ENCODE data around the gene EXOC6B. TPM values are rescaled to one million over a fixed set of nuclear protein-coding genes. Genes with fewer than 3 reads are reported as not detected.

Gene EXOC6B
- total and polyA plus RNA-seq, 2 experiments from 2014 or later, result 8.9 to 18.3 TPM

- Histone ChIP-seq H3K9me2 (ENCODE audit: insufficient read depth) (no peaks in the 10 kb centered on the region), H4K20me1 (ENCODE audit: insufficient read depth) (no peaks in the 10 kb centered on the region), H3K4me3 (no peak overlapping the region), H3K4me1 (ENCODE audit: insufficient read depth) (no peaks in the 10 kb centered on the region), H3K27me3 (replicated peaks; ENCODE audit: insufficient read depth) (no peaks in the 10 kb centered on the region), H3K79me2 (ENCODE audit: insufficient read depth) (no peaks in the 10 kb centered on the region), H2AFZ (no peak overlapping the region), H3K27ac (no peak overlapping the region), H3K4me2 (ENCODE audit: unreplicated experiment) (no peak overlapping the region), H3K36me3 (ENCODE audit: low read depth) (no peaks in the 10 kb centered on the region), H3K9me3 (ENCODE audit: low read depth) (no peaks in the 10 kb centered on the region), H3F3A (ENCODE audit: insufficient read depth) (no peaks in the 10 kb centered on the region; the same call in 1 of the 2 replicates), H3K9ac (no peak overlapping the region)
- in situ Hi-C loops (cut with MboI), result no loop called here
- DNase-seq, result no peak
- WGBS, 2 experiments (ENCODE audit: low coverage in 1 of 2, low lambda C conversion rate in 2 of 2, missing lambda C conversion rate in 2 of 2), result 95 to 100% methylated on average over 3 of the region's 3 CpGs
- TF ChIP-seq EZH2phosphoT487 (IDR thresholded peaks at IDR 0.05; ENCODE audit: insufficient read depth, low read depth) (no peak), EZH2 (IDR thresholded peaks at IDR 0.05; ENCODE audit: insufficient read depth, poor library complexity, severe bottlenecking) (no peak)
Measured at GRCh38 chr2:72636210-72636609, 189.6 kb downstream of the EXOC6B start.

DNA sequence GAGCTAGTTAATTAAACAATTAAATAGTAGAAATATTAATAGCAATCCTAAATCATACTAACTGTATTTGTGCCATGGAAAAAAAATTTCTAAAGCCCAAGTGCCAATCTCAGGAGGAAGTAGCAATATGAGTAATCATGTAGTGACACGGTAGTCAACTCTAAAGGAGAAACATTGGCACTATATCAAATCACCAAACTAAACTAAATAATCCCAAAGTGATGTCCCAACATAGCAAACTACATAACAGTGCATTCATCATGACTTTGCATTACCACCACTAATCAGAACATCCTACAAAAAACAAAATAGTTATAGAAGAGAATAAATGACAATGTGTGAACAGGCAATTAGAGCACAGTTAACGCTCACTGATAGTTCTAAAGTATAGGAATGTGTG, 195.1 kb downstream of the EXOC6B start:
- Histone ChIP-seq H3K4me3 (no peak overlapping the region), H3K36me3 (ENCODE audit: low read depth) (no peaks in the 10 kb centered on the region), H3F3A (ENCODE audit: insufficient read depth) (no peaks in the 10 kb centered on the region; the same call in 1 of the 2 replicates), H3K9me2 (ENCODE audit: insufficient read depth) (no peaks in the 10 kb centered on the region), H3K9me3 (ENCODE audit: low read depth) (no peaks in the 10 kb centered on the region), H3K79me2 (ENCODE audit: insufficient read depth) (no peaks in the 10 kb centered on the region), H3K27ac (no peak overlapping the region), H3K4me1 (ENCODE audit: insufficient read depth) (peaks cover 9% of the 10 kb centered on the region; the same call in 1 of the 2 replicates), H4K20me1 (ENCODE audit: insufficient read depth) (no peaks in the 10 kb centered on the region), H2AFZ (no peak overlapping the region), H3K9ac (no peak overlapping the region), H3K4me2 (ENCODE audit: unreplicated experiment) (no peak overlapping the region), H3K27me3 (replicated peaks; ENCODE audit: insufficient read depth) (no peaks in the 10 kb centered on the region)
- WGBS, 2 experiments (ENCODE audit: low coverage in 1 of 2, low lambda C conversion rate in 2 of 2, missing lambda C conversion rate in 2 of 2), result 41% methylated on average over 2 of the region's 2 CpGs
- peak; percentile 56 for DNase-seq
- no peak for TF ChIP-seq EZH2phosphoT487 (IDR thresholded peaks at IDR 0.05; ENCODE audit: insufficient read depth, low read depth)
- no peak for TF ChIP-seq EZH2 (IDR thresholded peaks at IDR 0.05; ENCODE audit: insufficient read depth, poor library complexity, severe bottlenecking)
- in situ Hi-C loops (cut with MboI), result no loop called here

DNA sequence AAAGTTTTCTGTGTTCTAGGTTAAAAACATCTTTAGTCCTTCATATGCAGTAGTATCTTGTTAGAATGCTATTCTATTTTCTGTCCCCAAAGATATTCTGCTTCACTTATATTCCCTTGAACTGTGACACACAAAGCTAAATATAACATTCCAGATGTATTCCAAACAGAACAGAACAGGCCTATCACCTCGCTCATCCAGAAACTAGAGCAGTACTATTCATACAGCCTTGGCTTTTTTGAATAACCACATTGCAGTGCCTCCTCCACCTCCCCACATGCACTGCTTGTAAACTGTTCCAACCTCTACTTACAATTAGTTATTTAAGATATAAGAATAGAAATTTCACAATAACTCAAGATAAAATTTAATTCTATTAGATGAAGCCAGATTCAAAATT, 196.8 kb downstream of the EXOC6B start:
- TF ChIP-seq EZH2phosphoT487 (IDR thresholded peaks at IDR 0.05; ENCODE audit: insufficient read depth, low read depth) (no peak), EZH2 (IDR thresholded peaks at IDR 0.05; ENCODE audit: insufficient read depth, poor library complexity, severe bottlenecking) (no peak)
- no peaks in the 10 kb centered on the region for H3K27me3 ChIP-seq (replicated peaks; ENCODE audit: insufficient read depth)
- H3K4me1 ChIP-seq (ENCODE audit: insufficient read depth), result peaks cover 9% of the 10 kb centered on the region; the same call in 1 of the 2 replicates
- H3K9me3 ChIP-seq (ENCODE audit: low read depth), result no peaks in the 10 kb centered on the region
- H3K4me2 ChIP-seq (ENCODE audit: unreplicated experiment), result no peak overlapping the region
- H3K36me3 ChIP-seq (ENCODE audit: low read depth), result no peaks in the 10 kb centered on the region
- H3K27ac ChIP-seq, result no peak overlapping the region
- WGBS, 2 experiments (ENCODE audit: low coverage in 1 of 2, low lambda C conversion rate in 2 of 2, missing lambda C conversion rate in 2 of 2), result 97 to 100% methylated on average over 1 of the region's 1 CpG
- DNase-seq, result peak; percentile 8
- no peaks in the 10 kb centered on the region for H3K79me2 ChIP-seq (ENCODE audit: insufficient read depth)
- no peak overlapping the region for H3K4me3 ChIP-seq
- H3K9me2 ChIP-seq (ENCODE audit: insufficient read depth), result no peaks in the 10 kb centered on the region
- H3F3A ChIP-seq (ENCODE audit: insufficient read depth), result no peaks in the 10 kb centered on the region; the same call in 1 of the 2 replicates
- no peak overlapping the region for H2AFZ ChIP-seq
- no peak overlapping the region for H3K9ac ChIP-seq
- no peaks in the 10 kb centered on the region for H4K20me1 ChIP-seq (ENCODE audit: insufficient read depth)
- in situ Hi-C loops (cut with MboI), result no loop called here

DNA sequence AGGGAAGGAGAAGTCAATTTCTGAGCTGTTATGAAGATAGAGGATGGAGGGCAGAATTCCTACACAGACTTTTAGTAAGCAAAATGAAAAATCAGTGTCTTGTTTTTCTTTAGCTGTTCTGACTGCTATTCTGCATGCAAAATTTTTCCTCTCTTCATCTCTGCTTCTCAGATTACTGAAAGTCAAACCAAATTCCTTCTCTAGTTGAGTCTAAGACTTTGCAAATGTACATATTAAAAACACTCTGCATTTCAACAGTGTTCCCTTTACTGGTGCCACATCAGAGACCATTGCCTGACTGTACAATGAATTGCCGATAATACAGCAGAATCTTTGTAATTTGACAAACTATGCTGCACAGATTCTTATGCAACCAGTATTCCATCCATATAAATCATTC, 198.8 kb downstream of the EXOC6B start:
- no peaks in the 10 kb centered on the region for H3K9me2 ChIP-seq (ENCODE audit: insufficient read depth)
- WGBS, 2 experiments (ENCODE audit: low coverage in 1 of 2, low lambda C conversion rate in 2 of 2, missing lambda C conversion rate in 2 of 2), result 93 to 100% methylated on average over 1 of the region's 1 CpG
- DNase-seq, result no peak
- no peaks in the 10 kb centered on the region for H3K79me2 ChIP-seq (ENCODE audit: insufficient read depth)
- TF ChIP-seq EZH2 (IDR thresholded peaks at IDR 0.05; ENCODE audit: insufficient read depth, poor library complexity, severe bottlenecking), result no peak
- no peak for TF ChIP-seq EZH2phosphoT487 (IDR thresholded peaks at IDR 0.05; ENCODE audit: insufficient read depth, low read depth)
- no peaks in the 10 kb centered on the region for H3K27me3 ChIP-seq (replicated peaks; ENCODE audit: insufficient read depth)
- no peaks in the 10 kb centered on the region; the same call in 1 of the 2 replicates for H3F3A ChIP-seq (ENCODE audit: insufficient read depth)
- H4K20me1 ChIP-seq (ENCODE audit: insufficient read depth), result no peaks in the 10 kb centered on the region
- H2AFZ ChIP-seq, result no peak overlapping the region
- H3K4me1 ChIP-seq (ENCODE audit: insufficient read depth), result peaks cover 9% of the 10 kb centered on the region; the same call in 1 of the 2 replicates
- no peak overlapping the region for H3K9ac ChIP-seq
- no peak overlapping the region for H3K27ac ChIP-seq
- H3K4me2 ChIP-seq (ENCODE audit: unreplicated experiment), result no peak overlapping the region
- no peaks in the 10 kb centered on the region for H3K9me3 ChIP-seq (ENCODE audit: low read depth)
- no peak overlapping the region for H3K4me3 ChIP-seq
- no peaks in the 10 kb centered on the region for H3K36me3 ChIP-seq (ENCODE audit: low read depth)
- in situ Hi-C loops (cut with MboI), result no loop called here

GRCh38 chr2:72625366-72625765, 200.5 kb downstream of the EXOC6B start:
- H3K27me3 ChIP-seq (replicated peaks; ENCODE audit: insufficient read depth), result no peaks in the 10 kb centered on the region
- no peaks in the 10 kb centered on the region for H3K79me2 ChIP-seq (ENCODE audit: insufficient read depth)
- 0 out of 2 replicates have a peak, but pooled peaks cover 4% of the 10 kb centered on the region for H4K20me1 ChIP-seq (ENCODE audit: insufficient read depth)
- no peak overlapping the region for H3K4me2 ChIP-seq (ENCODE audit: unreplicated experiment)
- no peak overlapping the region for H3K9ac ChIP-seq
- no peak for DNase-seq
- in situ Hi-C loops (cut with MboI), result no loop called here
- H3K36me3 ChIP-seq (ENCODE audit: low read depth), result no peaks in the 10 kb centered on the region
- H3K4me3 ChIP-seq, result no peak overlapping the region
- H2AFZ ChIP-seq, result no peak overlapping the region
- H3K9me2 ChIP-seq (ENCODE audit: insufficient read depth), result no peaks in the 10 kb centered on the region
- H3K4me1 ChIP-seq (ENCODE audit: insufficient read depth), result peaks cover 2% of the 10 kb centered on the region; the same call in 1 of the 2 replicates
- no peak for TF ChIP-seq EZH2 (IDR thresholded peaks at IDR 0.05; ENCODE audit: insufficient read depth, poor library complexity, severe bottlenecking)
- no peak for TF ChIP-seq EZH2phosphoT487 (IDR thresholded peaks at IDR 0.05; ENCODE audit: insufficient read depth, low read depth)
- H3F3A ChIP-seq (ENCODE audit: insufficient read depth), result no peaks in the 10 kb centered on the region; the same call in 1 of the 2 replicates
- H3K27ac ChIP-seq, result no peak overlapping the region
- H3K9me3 ChIP-seq (ENCODE audit: low read depth), result no peaks in the 10 kb centered on the region
- WGBS, 2 experiments (ENCODE audit: low coverage in 1 of 2, low lambda C conversion rate in 2 of 2, missing lambda C conversion rate in 2 of 2), result 33 to 35% methylated on average over 1 of the region's 1 CpG
